Measurements from ENCODE around the gene MMP27. TPM values are rescaled to one million over a fixed set of nuclear protein-coding genes. Genes with fewer than 3 reads are reported as not detected.
"Not testable (repeated sequence)": the region's sequence is repeated elsewhere in the genome, so short reads cannot be mapped to it uniquely, and the experiment has no call there.

The MMP27 gene
- total RNA-seq, 1 experiment from 2014 or later = not detected

GRCh38 chr11:102733232-102733875 is 27.8 kb upstream of the MMP27 start:
- TF ChIP-seq EZH2 (IDR thresholded peaks at IDR 0.05; ENCODE audit: low read depth) = no peak
- peak; percentile 98 for TF ChIP-seq CTCF (conservative IDR thresholded peaks at IDR 0.05)
- no peaks in the 10 kb centered on the region; the same call in 1 of the 2 replicates for H3K27me3 ChIP-seq (ENCODE audit: insufficient read depth, low read depth)
- DNase-seq = peak; percentile 50 to 74
- intact Hi-C loops (cut with micrococcal nuclease; ENCODE audit: unreplicated experiment) = loop anchor here (1.0 to 5.0 kb wide), 3 partner anchors 79 to 322 kb away; no protein-coding TSS in a partner anchor
- no peaks in the 10 kb centered on the region for H4K20me1 ChIP-seq (ENCODE audit: insufficient read depth)
- BruUV-seq (replicated peaks) = no TSS peak
- H3K9me3 ChIP-seq (ENCODE audit: insufficient read depth, low read depth) = no peaks in the 10 kb centered on the region
- no peaks in the 10 kb centered on the region for H3K36me3 ChIP-seq (ENCODE audit: low read depth)
- POLR2A ChIA-PET (ENCODE audit: unreplicated experiment) = no interaction called here
- H3K79me2 ChIP-seq (ENCODE audit: low read depth) = no peaks in the 10 kb centered on the region
- no peak overlapping the region for H3K27ac ChIP-seq
- H3K9me2 ChIP-seq (ENCODE audit: insufficient read depth) = no peaks in the 10 kb centered on the region
- H3K4me1 ChIP-seq (replicated peaks; ENCODE audit: insufficient read depth) = no peaks in the 10 kb centered on the region
- H3K4me3 ChIP-seq = no peak overlapping the region
- CTCF ChIA-PET = interaction anchor here (0.6 kb wide), 1 partner anchor 179 kb away, joined by 3 read pairs; no protein-coding TSS in a partner anchor
- no peaks in the 10 kb centered on the region for H3F3A ChIP-seq (ENCODE audit: insufficient read depth, low read depth)
- H2AFZ ChIP-seq = no peak overlapping the region
- no peak overlapping the region for H3K4me2 ChIP-seq

GRCh38 chr11:102730944-102731343 is 25.4 kb upstream of the MMP27 start:
- DNase-seq; POLR2A ChIA-PET (ENCODE audit: unreplicated experiment); H3F3A ChIP-seq (ENCODE audit: insufficient read depth, low read depth); H3K27ac ChIP-seq; H3K9me3 ChIP-seq (ENCODE audit: insufficient read depth, low read depth); H2AFZ ChIP-seq; CTCF ChIA-PET; H3K36me3 ChIP-seq (ENCODE audit: low read depth); H4K20me1 ChIP-seq (ENCODE audit: insufficient read depth); H3K4me1 ChIP-seq (replicated peaks; ENCODE audit: insufficient read depth); H3K79me2 ChIP-seq (ENCODE audit: low read depth); H3K4me2 ChIP-seq; BruUV-seq (replicated peaks); H3K4me3 ChIP-seq; H3K9me2 ChIP-seq (ENCODE audit: insufficient read depth); H3K27me3 ChIP-seq (ENCODE audit: insufficient read depth, low read depth): not testable (repeated sequence)
- intact Hi-C loops (cut with micrococcal nuclease; ENCODE audit: unreplicated experiment) = loop anchor here (5.0 kb wide), 1 partner anchor 81 kb away; no protein-coding TSS in a partner anchor

- ChIA-PET POLR2A (ENCODE audit: unreplicated experiment) (no interaction called here), CTCF (no interaction called here)
- no peaks in the 10 kb centered on the region for H4K20me1 ChIP-seq (ENCODE audit: insufficient read depth)
- no peaks in the 10 kb centered on the region for H3F3A ChIP-seq (ENCODE audit: insufficient read depth, low read depth)
- H3K4me2 ChIP-seq = no peak overlapping the region
- no peaks in the 10 kb centered on the region for H3K9me3 ChIP-seq (ENCODE audit: insufficient read depth, low read depth)
- no peaks in the 10 kb centered on the region; the same call in 1 of the 2 replicates for H3K27me3 ChIP-seq (ENCODE audit: insufficient read depth, low read depth)
- TF ChIP-seq CTCF (conservative IDR thresholded peaks at IDR 0.05) (no peak), EZH2 (IDR thresholded peaks at IDR 0.05; ENCODE audit: low read depth) (no peak)
- intact Hi-C loops (cut with micrococcal nuclease; ENCODE audit: unreplicated experiment) = loop anchor here (5.0 kb wide), 1 partner anchor 82 kb away; no protein-coding TSS in a partner anchor
- H3K4me1 ChIP-seq (replicated peaks; ENCODE audit: insufficient read depth) = no peaks in the 10 kb centered on the region
- H2AFZ ChIP-seq = no peak overlapping the region
- no peaks in the 10 kb centered on the region for H3K9me2 ChIP-seq (ENCODE audit: insufficient read depth)
- no peak overlapping the region for H3K4me3 ChIP-seq
- H3K27ac ChIP-seq = no peak overlapping the region
- no peaks in the 10 kb centered on the region for H3K79me2 ChIP-seq (ENCODE audit: low read depth)
- H3K36me3 ChIP-seq (ENCODE audit: low read depth) = no peaks in the 10 kb centered on the region
- no TSS peak for BruUV-seq (replicated peaks)
- DNase-seq = no peak
Measured at GRCh38 chr11:102729849-102730815, 24.6 kb upstream of the MMP27 start.
